K562 (cell line): Measurements from ENCODE around the gene EFEMP2. TPM values are rescaled to one million over a fixed set of nuclear protein-coding genes. Genes with fewer than 3 reads are reported as not detected.

Experiments
- ARID1B ChIP-seq: fragments of 450-650 bp; IDR thresholded peaks from 2 replicates; pipeline ENCODE4 v1.6.1; 2016; ENCODE audit warnings: antibody characterized with exemption, mild to moderate bottlenecking, inconsistent platforms
- FOSL1 ChIP-seq: fragments of 200-800 bp; sonication (Bioruptor generic); conservative IDR thresholded peaks from 2 replicates; pipeline ENCODE4 v1.6.1; 2016; ENCODE audit warnings: missing genetic modification characterization, missing compliant biosample characterization
- GTF2E2 ChIP-seq: fragments of 200-800 bp; sonication (Bioruptor generic); IDR thresholded peaks from 2 replicates; pipeline ENCODE4 v1.6.1; 2016; ENCODE audit warnings: missing genetic modification characterization, missing compliant biosample characterization
- ILK ChIP-seq: fragments of 450-650 bp; IDR thresholded peaks from 2 replicates; pipeline ENCODE4 v1.6.1; 2016; ENCODE audit warnings: missing genetic modification characterization, low read depth, mild to moderate bottlenecking, missing compliant biosample characterization, moderate library complexity, borderline replicate concordance
- SIRT6 ChIP-seq: IDR thresholded peaks from one replicate; pipeline ENCODE4 v1.6.1; 2012; ENCODE audit warnings: low read depth, mild to moderate bottlenecking, control low read depth, inconsistent platforms, low read length, moderate library complexity
- SNRNP70 ChIP-seq: fragments of 200-400 bp; formaldehyde crosslinking; optimal IDR thresholded peaks from 2 replicates; pipeline ENCODE3; 2017; ENCODE audit warnings: low read depth, low read length
- SREBF2 ChIP-seq: sonication (generic); formaldehyde crosslinking; IDR thresholded peaks from 2 replicates; pipeline ENCODE4 v1.4.0; 2020; ENCODE audit warnings: mild to moderate bottlenecking, missing genetic modification reagents
- TAF7 ChIP-seq: fragments of 450-650 bp; IDR thresholded peaks from 2 replicates; pipeline ENCODE4 v1.6.1; 2016; ENCODE audit warnings: missing genetic modification characterization, missing compliant biosample characterization
- ZNF354B ChIP-seq: fragments of 250-450 bp; sonication (Bioruptor Pico); IDR thresholded peaks from 2 replicates; pipeline ENCODE4 v1.4.0; 2020
- ZNF695 ChIP-seq: fragments of 450-650 bp; formaldehyde crosslinking; IDR thresholded peaks from 2 replicates; pipeline ENCODE4 v1.4.0; 2020; ENCODE audit warnings: mild to moderate bottlenecking, moderate library complexity
- ZNF75A ChIP-seq: fragments of 450-650 bp; formaldehyde crosslinking; IDR thresholded peaks from 2 replicates; pipeline ENCODE4 v1.4.0; 2020; ENCODE audit warnings: mild to moderate bottlenecking
- polyA plus RNA-seq, 8 experiments: library from polyadenylated mRNA; depleted of rRNA in 4 of 8; stranded (reverse) in 5 of 8; unstranded in 3 of 8; fragments of >200 nt; fragmentation: Nextera tagmentation in 2 of 8; fragmentation: Illumina TruSeq in 1 of 8; extraction: Ambion mirVana in 2 of 8; extraction: Trizol in 1 of 8; gene quantifications; 2 replicates each; pipeline versions ENCODE4 v1.2.1 to v1.2.3, GENCODE V29; 2011 to 2014; ENCODE audit warnings: inconsistent platforms in 1 of 8, missing spikeins in 1 of 8
- total RNA-seq, 7 experiments: library from RNA; depleted of rRNA in 6 of 7; stranded (reverse); fragments of >200 nt in 6 of 7; fragmentation: Illumina TruSeq in 2 of 7; extraction: Trizol in 2 of 7; gene quantifications; 2 replicates each; pipeline versions ENCODE4 v1.2.1 to v1.2.3, GENCODE V29; 2011 to 2021; ENCODE audit warnings: low replicate concordance in 1 of 7
- TF ChIP-seq, protein P1 (sequence below), 2 experiments: fragments of 450-650 bp; formaldehyde crosslinking in 1 of 2; IDR thresholded peaks; 2 replicates each; pipeline versions ENCODE4 v1.4.0 to v1.6.1; 2014 to 2020; ENCODE audit warnings: mild to moderate bottlenecking in 2 of 2, borderline replicate concordance in 1 of 2, low read depth in 1 of 2
- TF ChIP-seq, protein P2 (sequence below), 3 experiments: IDR thresholded peaks in 2 of 3; conservative IDR thresholded peaks in 1 of 3; 2 replicates each; pipeline ENCODE4 v1.5.1; 2011 to 2012; ENCODE audit warnings: low read length in 3 of 3, mild to moderate bottlenecking in 3 of 3, control low read depth in 2 of 3, improper control_type of control experiment in 1 of 3, inconsistent platforms in 1 of 3, low read depth in 1 of 3, mixed read lengths in 1 of 3, moderate library complexity in 1 of 3; ENCODE audit not compliant: insufficient read depth in 2 of 3
- TF ChIP-seq, protein P3 (sequence below): fragments of 450-650 bp; formaldehyde crosslinking; IDR thresholded peaks from 2 replicates; pipeline ENCODE4 v1.4.0; 2020; ENCODE audit warnings: mild to moderate bottlenecking, moderate library complexity
- TF ChIP-seq, protein P4 (sequence below), 3 experiments: fragments of 200-800 bp in 1 of 3; sonication (Bioruptor generic) in 1 of 3; sonication (generic) in 1 of 3; formaldehyde crosslinking in 1 of 3; IDR thresholded peaks; 2 replicates each; pipeline versions ENCODE4 v1.6.1 to v1.8.0; 2016 to 2022; ENCODE audit warnings: mild to moderate bottlenecking in 2 of 3, missing compliant biosample characterization in 2 of 3, missing genetic modification characterization in 2 of 3, missing genetic modification reagents in 1 of 3

EFEMP2 gene
- total and polyA plus RNA-seq, 9 of the 15 experiments (the other 6 are each of a cell fraction or from before 2014, with no cell fraction given) = 0.07 to 2.9 (median 0.69) TPM; not detected in 1

DNA sequence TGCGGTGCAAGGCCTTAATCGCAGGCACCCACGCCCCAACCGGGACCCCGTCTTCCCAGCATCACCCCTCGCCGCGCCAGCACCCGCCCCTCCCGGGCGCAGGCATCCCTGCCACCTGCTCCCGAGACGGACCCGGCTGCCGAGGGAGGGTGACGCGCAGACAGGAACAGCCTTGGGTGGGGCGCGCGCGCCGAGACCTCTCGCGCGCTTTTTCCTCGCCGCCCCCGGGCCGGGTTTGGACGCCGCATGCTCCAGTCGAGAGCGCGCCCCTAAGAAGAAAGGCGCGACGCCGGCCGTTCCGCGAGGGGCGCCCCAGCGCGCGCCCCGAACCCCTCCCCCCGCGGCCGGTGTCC is 15.1 kb downstream of the EFEMP2 start (continued):
- TF ChIP-seq, protein P1, sequence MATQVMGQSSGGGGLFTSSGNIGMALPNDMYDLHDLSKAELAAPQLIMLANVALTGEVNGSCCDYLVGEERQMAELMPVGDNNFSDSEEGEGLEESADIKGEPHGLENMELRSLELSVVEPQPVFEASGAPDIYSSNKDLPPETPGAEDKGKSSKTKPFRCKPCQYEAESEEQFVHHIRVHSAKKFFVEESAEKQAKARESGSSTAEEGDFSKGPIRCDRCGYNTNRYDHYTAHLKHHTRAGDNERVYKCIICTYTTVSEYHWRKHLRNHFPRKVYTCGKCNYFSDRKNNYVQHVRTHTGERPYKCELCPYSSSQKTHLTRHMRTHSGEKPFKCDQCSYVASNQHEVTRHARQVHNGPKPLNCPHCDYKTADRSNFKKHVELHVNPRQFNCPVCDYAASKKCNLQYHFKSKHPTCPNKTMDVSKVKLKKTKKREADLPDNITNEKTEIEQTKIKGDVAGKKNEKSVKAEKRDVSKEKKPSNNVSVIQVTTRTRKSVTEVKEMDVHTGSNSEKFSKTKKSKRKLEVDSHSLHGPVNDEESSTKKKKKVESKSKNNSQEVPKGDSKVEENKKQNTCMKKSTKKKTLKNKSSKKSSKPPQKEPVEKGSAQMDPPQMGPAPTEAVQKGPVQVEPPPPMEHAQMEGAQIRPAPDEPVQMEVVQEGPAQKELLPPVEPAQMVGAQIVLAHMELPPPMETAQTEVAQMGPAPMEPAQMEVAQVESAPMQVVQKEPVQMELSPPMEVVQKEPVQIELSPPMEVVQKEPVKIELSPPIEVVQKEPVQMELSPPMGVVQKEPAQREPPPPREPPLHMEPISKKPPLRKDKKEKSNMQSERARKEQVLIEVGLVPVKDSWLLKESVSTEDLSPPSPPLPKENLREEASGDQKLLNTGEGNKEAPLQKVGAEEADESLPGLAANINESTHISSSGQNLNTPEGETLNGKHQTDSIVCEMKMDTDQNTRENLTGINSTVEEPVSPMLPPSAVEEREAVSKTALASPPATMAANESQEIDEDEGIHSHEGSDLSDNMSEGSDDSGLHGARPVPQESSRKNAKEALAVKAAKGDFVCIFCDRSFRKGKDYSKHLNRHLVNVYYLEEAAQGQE (IDR thresholded peaks at IDR 0.05; ENCODE audit: borderline replicate concordance) = no peak
- TF ChIP-seq, protein P1 (CRISPR knock-in tag; IDR thresholded peaks at IDR 0.05; ENCODE audit: low read depth) = no peak
- TF ChIP-seq SIRT6 (peak; percentile 68), TAF7 (tag) (peak; percentile 56; the same call in 1 of the 2 replicates), ARID1B (no peak), ZNF75A (CRISPR knock-in tag) (no peak), ILK (no peak), FOSL1 (tag) (no peak), SNRNP70 (no peak), SREBF2 (CRISPR knock-in tag) (no peak), ZNF354B (CRISPR knock-in tag) (no peak), ZNF695 (CRISPR knock-in tag) (no peak), GTF2E2 (tag) (no peak)
- TF ChIP-seq, protein P2, sequence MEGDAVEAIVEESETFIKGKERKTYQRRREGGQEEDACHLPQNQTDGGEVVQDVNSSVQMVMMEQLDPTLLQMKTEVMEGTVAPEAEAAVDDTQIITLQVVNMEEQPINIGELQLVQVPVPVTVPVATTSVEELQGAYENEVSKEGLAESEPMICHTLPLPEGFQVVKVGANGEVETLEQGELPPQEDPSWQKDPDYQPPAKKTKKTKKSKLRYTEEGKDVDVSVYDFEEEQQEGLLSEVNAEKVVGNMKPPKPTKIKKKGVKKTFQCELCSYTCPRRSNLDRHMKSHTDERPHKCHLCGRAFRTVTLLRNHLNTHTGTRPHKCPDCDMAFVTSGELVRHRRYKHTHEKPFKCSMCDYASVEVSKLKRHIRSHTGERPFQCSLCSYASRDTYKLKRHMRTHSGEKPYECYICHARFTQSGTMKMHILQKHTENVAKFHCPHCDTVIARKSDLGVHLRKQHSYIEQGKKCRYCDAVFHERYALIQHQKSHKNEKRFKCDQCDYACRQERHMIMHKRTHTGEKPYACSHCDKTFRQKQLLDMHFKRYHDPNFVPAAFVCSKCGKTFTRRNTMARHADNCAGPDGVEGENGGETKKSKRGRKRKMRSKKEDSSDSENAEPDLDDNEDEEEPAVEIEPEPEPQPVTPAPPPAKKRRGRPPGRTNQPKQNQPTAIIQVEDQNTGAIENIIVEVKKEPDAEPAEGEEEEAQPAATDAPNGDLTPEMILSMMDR (IDR thresholded peaks at IDR 0.05 in 2 of 3, conservative IDR thresholded peaks at IDR 0.05 in 1 of 3; ENCODE audit: insufficient read depth in 2 of 3, low read depth in 1 of 3, low read length in 3 of 3) = no peak
- TF ChIP-seq, protein P3, sequence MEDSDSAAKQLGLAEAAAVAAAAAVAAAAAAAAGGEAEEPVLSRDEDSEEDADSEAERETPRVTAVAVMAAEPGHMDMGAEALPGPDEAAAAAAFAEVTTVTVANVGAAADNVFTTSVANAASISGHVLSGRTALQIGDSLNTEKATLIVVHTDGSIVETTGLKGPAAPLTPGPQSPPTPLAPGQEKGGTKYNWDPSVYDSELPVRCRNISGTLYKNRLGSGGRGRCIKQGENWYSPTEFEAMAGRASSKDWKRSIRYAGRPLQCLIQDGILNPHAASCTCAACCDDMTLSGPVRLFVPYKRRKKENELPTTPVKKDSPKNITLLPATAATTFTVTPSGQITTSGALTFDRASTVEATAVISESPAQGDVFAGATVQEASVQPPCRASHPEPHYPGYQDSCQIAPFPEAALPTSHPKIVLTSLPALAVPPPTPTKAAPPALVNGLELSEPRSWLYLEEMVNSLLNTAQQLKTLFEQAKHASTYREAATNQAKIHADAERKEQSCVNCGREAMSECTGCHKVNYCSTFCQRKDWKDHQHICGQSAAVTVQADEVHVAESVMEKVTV (CRISPR knock-in tag) = no peak
- TF ChIP-seq, protein P4, sequence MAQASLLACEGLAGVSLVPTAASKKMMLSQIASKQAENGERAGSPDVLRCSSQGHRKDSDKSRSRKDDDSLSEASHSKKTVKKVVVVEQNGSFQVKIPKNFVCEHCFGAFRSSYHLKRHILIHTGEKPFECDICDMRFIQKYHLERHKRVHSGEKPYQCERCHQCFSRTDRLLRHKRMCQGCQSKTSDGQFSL (CRISPR knock-in tag; IDR thresholded peaks at IDR 0.05) = peak; percentile 50
- TF ChIP-seq, protein P4 (tag; IDR thresholded peaks at IDR 0.05) = no peak; a peak in 1 of 4 replicates
